Activated T-cell treated with anti-CD3 and anti-CD28 coated beads, Interleukin-2, amount 50 U/mL, for 4 hours (primary cell): Measurements from ENCODE around the gene ROPN1L. TPM values are rescaled to one million over a fixed set of nuclear protein-coding genes. Genes with fewer than 3 reads are reported as not detected.

Experiments
- ATAC-seq, 2 donors: fragments of 200-7000 bp; cut with Tn5 transposase; one replicate each; pipeline ENCODE4 v1.10.0; 2021
- DNase-seq: peaks from one replicate; pipeline ENCODE4 v3.0.0-alpha.2; 2020
- H3K27me3 Mint-ChIP-seq: one replicate; pipeline ENCODE4 v1.8.0; 2021; ENCODE audit warnings: low read depth, mixed read lengths
- H3K36me3 Mint-ChIP-seq: one replicate; pipeline ENCODE4 v1.8.0; 2022; ENCODE audit warnings: mixed read lengths; ENCODE audit not compliant: insufficient read depth
- H3K4me1 Mint-ChIP-seq: one replicate; pipeline ENCODE4 v1.8.0; 2021; ENCODE audit warnings: low read depth, mixed read lengths
- H3K4me3 Mint-ChIP-seq: one replicate; pipeline ENCODE4 v1.8.0; 2021; ENCODE audit warnings: mild to moderate bottlenecking, moderate library complexity, mixed read lengths
- H3K9me3 Mint-ChIP-seq: one replicate; pipeline ENCODE4 v1.8.0; 2021; ENCODE audit warnings: mixed read lengths
- total RNA-seq, 3 donors: library from RNA; stranded (reverse); gene quantifications; one replicate each; pipeline ENCODE4 v1.2.1, GENCODE V29; 2021

Gene ROPN1L
- total RNA-seq, 3 donors from 2014 or later = 0.18 TPM; not detected in 2

- DNase-seq (no peak), ATAC-seq (no peak)
- no peak overlapping the region for H3K4me3 Mint-ChIP-seq
- H3K9me3 Mint-ChIP-seq = no peaks in the 10 kb centered on the region
- H3K4me1 Mint-ChIP-seq = no peaks in the 10 kb centered on the region
- no peaks in the 10 kb centered on the region for H3K36me3 Mint-ChIP-seq
- no peaks in the 10 kb centered on the region for H3K27me3 Mint-ChIP-seq
These were observed 16.2 kb downstream of the ROPN1L start for GRCh38 chr5:10457682-10458574.

- DNase-seq (no peak), ATAC-seq (no peak)
- Mint-ChIP-seq H3K9me3 (no peaks in the 10 kb centered on the region), H3K36me3 (no peaks in the 10 kb centered on the region), H3K4me1 (no peaks in the 10 kb centered on the region), H3K27me3 (no peaks in the 10 kb centered on the region), H3K4me3 (no peak overlapping the region)
These were observed 17.7 kb downstream of the ROPN1L start for GRCh38 chr5:10459080-10460055.

- ATAC-seq = no peak
- H3K9me3 Mint-ChIP-seq = no peaks in the 10 kb centered on the region
These were observed 18.7 kb downstream of the ROPN1L start for GRCh38 chr5:10460252-10460906.

GRCh38 chr5:10461041-10461440 lies 19.4 kb downstream of the ROPN1L start:
- DNase-seq = no peak
- no peak for ATAC-seq
- no peaks in the 10 kb centered on the region for H3K36me3 Mint-ChIP-seq

More at GRCh38 chr5:10460252-10460906, 18.7 kb downstream of the ROPN1L start:
- Mint-ChIP-seq H3K27me3 (no peaks in the 10 kb centered on the region), H3K4me1 (no peaks in the 10 kb centered on the region), H3K36me3 (no peaks in the 10 kb centered on the region), H3K4me3 (no peak overlapping the region)
- DNase-seq = no peak

GRCh38 chr5:10461904-10462555 lies 20.4 kb downstream of the ROPN1L start:
- no peak overlapping the region for H3K4me3 Mint-ChIP-seq
- no peaks in the 10 kb centered on the region for H3K9me3 Mint-ChIP-seq
- no peaks in the 10 kb centered on the region for H3K36me3 Mint-ChIP-seq
- ATAC-seq (no peak), DNase-seq (no peak)
- no peaks in the 10 kb centered on the region for H3K27me3 Mint-ChIP-seq
- H3K4me1 Mint-ChIP-seq = no peaks in the 10 kb centered on the region

More at GRCh38 chr5:10461041-10461440, 19.4 kb downstream of the ROPN1L start:
- no peaks in the 10 kb centered on the region for H3K27me3 Mint-ChIP-seq
- no peak overlapping the region for H3K4me3 Mint-ChIP-seq
- H3K4me1 Mint-ChIP-seq = no peaks in the 10 kb centered on the region
- no peaks in the 10 kb centered on the region for H3K9me3 Mint-ChIP-seq

GRCh38 chr5:10463566-10463965 lies 21.9 kb downstream of the ROPN1L start:
- ATAC-seq = no peak
- no peak for DNase-seq
- Mint-ChIP-seq H3K4me3 (no peak overlapping the region), H3K4me1 (no peaks in the 10 kb centered on the region), H3K27me3 (peaks cover 2% of the 10 kb centered on the region), H3K9me3 (no peaks in the 10 kb centered on the region), H3K36me3 (no peaks in the 10 kb centered on the region)

GRCh38 chr5:10464173-10464572 lies 22.5 kb downstream of the ROPN1L start:
- DNase-seq = no peak
- H3K4me3 Mint-ChIP-seq = no peak overlapping the region
- H3K36me3 Mint-ChIP-seq = no peaks in the 10 kb centered on the region
- H3K4me1 Mint-ChIP-seq = no peaks in the 10 kb centered on the region
- no peak for ATAC-seq
- H3K9me3 Mint-ChIP-seq = no peaks in the 10 kb centered on the region
- H3K27me3 Mint-ChIP-seq = peaks cover 2% of the 10 kb centered on the region

GRCh38 chr5:10465726-10466125 lies 24.0 kb downstream of the ROPN1L start:
- H3K4me1 Mint-ChIP-seq = no peaks in the 10 kb centered on the region
- H3K36me3 Mint-ChIP-seq = no peaks in the 10 kb centered on the region
- H3K4me3 Mint-ChIP-seq = no peak overlapping the region

GRCh38 chr5:10466446-10467073 lies 24.9 kb downstream of the ROPN1L start:
- Mint-ChIP-seq H3K9me3 (no peaks in the 10 kb centered on the region), H3K27me3 (peaks cover 2% of the 10 kb centered on the region), H3K4me1 (no peaks in the 10 kb centered on the region), H3K36me3 (no peaks in the 10 kb centered on the region), H3K4me3 (no peak overlapping the region)
- ATAC-seq (no peak), DNase-seq (no peak)

More at GRCh38 chr5:10465726-10466125, 24.0 kb downstream of the ROPN1L start:
- no peaks in the 10 kb centered on the region for H3K9me3 Mint-ChIP-seq
- no peak for ATAC-seq
- H3K27me3 Mint-ChIP-seq = peaks cover 2% of the 10 kb centered on the region
- no peak for DNase-seq

GRCh38 chr5:10467281-10468198 lies 25.9 kb downstream of the ROPN1L start:
- H3K4me3 Mint-ChIP-seq = no peak overlapping the region
- ATAC-seq = no peak

GRCh38 chr5:10468256-10468655 lies 26.6 kb downstream of the ROPN1L start:
- H3K9me3 Mint-ChIP-seq = no peaks in the 10 kb centered on the region
- no peak overlapping the region for H3K4me3 Mint-ChIP-seq
- H3K36me3 Mint-ChIP-seq = no peaks in the 10 kb centered on the region
- peaks cover 2% of the 10 kb centered on the region for H3K27me3 Mint-ChIP-seq
- DNase-seq (no peak), ATAC-seq (no peak)
- H3K4me1 Mint-ChIP-seq = no peaks in the 10 kb centered on the region

More at GRCh38 chr5:10467281-10468198, 25.9 kb downstream of the ROPN1L start:
- Mint-ChIP-seq H3K36me3 (no peaks in the 10 kb centered on the region), H3K9me3 (no peaks in the 10 kb centered on the region), H3K27me3 (peaks cover 2% of the 10 kb centered on the region), H3K4me1 (no peaks in the 10 kb centered on the region)
- no peak for DNase-seq

- Mint-ChIP-seq H3K4me1 (no peaks in the 10 kb centered on the region), H3K4me3 (no peak overlapping the region), H3K27me3 (peaks cover 2% of the 10 kb centered on the region), H3K9me3 (no peaks in the 10 kb centered on the region), H3K36me3 (no peaks in the 10 kb centered on the region)
- ATAC-seq (no peak), DNase-seq (no peak)
These were observed 27.8 kb downstream of the ROPN1L start for GRCh38 chr5:10469253-10470050.
